HL-60 (cell line): ENCODE measurements around the gene UHRF2.

Source experiments
- DNase-seq, 2 experiments: peaks; one replicate each; pipeline ENCODE4 v3.0.0-alpha.2; 2010 to 2020; ENCODE audit warnings: low read depth in 1 of 2, low spot score in 1 of 2
- H3K27ac ChIP-seq: fragments of 250-450 bp; sonication (Bioruptor Pico); replicated peaks from 2 replicates; pipeline ENCODE4 v1.5.1; 2020; ENCODE audit warnings: mild to moderate bottlenecking, moderate library complexity
- H3K27me3 ChIP-seq: fragments of 250-450 bp; sonication (Bioruptor Pico); 2 replicates; pipeline ENCODE4 v1.5.1; 2021; ENCODE audit warnings: mild to moderate bottlenecking, moderate library complexity; ENCODE audit not compliant: insufficient read depth, poor library complexity, severe bottlenecking
- H3K4me3 ChIP-seq: replicated peaks from 2 replicates; pipeline ENCODE4 v1.5.1; 2011; ENCODE audit warnings: mild to moderate bottlenecking, control low read depth, low read length; ENCODE audit not compliant: insufficient read depth
- GABPA ChIP-seq: IDR thresholded peaks from 2 replicates; pipeline ENCODE4 v1.6.1; 2012; ENCODE audit warnings: low read depth
- POLR2AphosphoS5 ChIP-seq: IDR thresholded peaks from 2 replicates; pipeline ENCODE4 v1.6.1; 2012; ENCODE audit warnings: low read depth
- SPI1 ChIP-seq: IDR thresholded peaks from 2 replicates; pipeline ENCODE4 v1.6.1; 2012; ENCODE audit warnings: low read depth, mild to moderate bottlenecking, borderline replicate concordance
- TF ChIP-seq, protein P1 (sequence below): IDR thresholded peaks from one replicate; pipeline ENCODE4 v1.5.1; 2011; ENCODE audit warnings: low read length, control low read depth, inconsistent platforms; ENCODE audit not compliant: insufficient read depth
- TF ChIP-seq, protein P2 (sequence below): IDR thresholded peaks from 2 replicates; pipeline ENCODE4 v1.6.1; 2012; ENCODE audit warnings: low read depth; ENCODE audit not compliant: insufficient replicate concordance

The UHRF2 gene

DNA sequence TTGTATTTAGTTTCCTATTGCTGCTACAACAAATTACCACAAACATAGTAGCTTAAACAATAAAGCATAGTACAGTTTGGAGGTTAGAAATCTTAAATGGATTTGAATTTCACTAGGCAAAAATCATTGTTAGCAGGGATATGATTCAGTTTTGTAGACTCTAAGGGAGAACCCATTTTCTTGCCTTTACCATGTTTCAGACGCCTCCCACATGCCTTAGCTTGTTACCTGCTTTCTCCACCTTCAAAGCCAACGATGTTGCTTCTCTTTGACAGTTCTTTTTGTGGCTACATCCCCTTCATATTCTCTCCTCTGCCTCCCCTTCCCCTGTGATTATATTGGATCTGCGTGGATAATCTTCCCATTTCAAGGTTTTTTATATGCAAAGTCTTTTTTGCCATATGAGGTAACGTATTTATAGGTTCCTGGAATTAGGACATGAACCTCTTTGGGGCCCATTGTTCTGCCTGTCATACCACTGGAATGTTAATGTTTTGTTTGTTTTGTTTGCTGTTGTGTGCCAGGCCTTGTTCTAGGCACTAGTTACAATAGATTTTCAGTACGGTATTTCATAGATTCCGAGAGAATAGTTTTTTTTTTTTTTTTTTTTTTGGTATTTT is 54.1 kb downstream of the UHRF2 start:
- no peaks in the 10 kb centered on the region for H3K27me3 ChIP-seq
- H3K27ac ChIP-seq: no peak overlapping the region
- TF ChIP-seq, protein P1, sequence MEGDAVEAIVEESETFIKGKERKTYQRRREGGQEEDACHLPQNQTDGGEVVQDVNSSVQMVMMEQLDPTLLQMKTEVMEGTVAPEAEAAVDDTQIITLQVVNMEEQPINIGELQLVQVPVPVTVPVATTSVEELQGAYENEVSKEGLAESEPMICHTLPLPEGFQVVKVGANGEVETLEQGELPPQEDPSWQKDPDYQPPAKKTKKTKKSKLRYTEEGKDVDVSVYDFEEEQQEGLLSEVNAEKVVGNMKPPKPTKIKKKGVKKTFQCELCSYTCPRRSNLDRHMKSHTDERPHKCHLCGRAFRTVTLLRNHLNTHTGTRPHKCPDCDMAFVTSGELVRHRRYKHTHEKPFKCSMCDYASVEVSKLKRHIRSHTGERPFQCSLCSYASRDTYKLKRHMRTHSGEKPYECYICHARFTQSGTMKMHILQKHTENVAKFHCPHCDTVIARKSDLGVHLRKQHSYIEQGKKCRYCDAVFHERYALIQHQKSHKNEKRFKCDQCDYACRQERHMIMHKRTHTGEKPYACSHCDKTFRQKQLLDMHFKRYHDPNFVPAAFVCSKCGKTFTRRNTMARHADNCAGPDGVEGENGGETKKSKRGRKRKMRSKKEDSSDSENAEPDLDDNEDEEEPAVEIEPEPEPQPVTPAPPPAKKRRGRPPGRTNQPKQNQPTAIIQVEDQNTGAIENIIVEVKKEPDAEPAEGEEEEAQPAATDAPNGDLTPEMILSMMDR: no peak
- TF ChIP-seq POLR2AphosphoS5 (no peak), SPI1 (no peak), GABPA (no peak)
- TF ChIP-seq, protein P2, sequence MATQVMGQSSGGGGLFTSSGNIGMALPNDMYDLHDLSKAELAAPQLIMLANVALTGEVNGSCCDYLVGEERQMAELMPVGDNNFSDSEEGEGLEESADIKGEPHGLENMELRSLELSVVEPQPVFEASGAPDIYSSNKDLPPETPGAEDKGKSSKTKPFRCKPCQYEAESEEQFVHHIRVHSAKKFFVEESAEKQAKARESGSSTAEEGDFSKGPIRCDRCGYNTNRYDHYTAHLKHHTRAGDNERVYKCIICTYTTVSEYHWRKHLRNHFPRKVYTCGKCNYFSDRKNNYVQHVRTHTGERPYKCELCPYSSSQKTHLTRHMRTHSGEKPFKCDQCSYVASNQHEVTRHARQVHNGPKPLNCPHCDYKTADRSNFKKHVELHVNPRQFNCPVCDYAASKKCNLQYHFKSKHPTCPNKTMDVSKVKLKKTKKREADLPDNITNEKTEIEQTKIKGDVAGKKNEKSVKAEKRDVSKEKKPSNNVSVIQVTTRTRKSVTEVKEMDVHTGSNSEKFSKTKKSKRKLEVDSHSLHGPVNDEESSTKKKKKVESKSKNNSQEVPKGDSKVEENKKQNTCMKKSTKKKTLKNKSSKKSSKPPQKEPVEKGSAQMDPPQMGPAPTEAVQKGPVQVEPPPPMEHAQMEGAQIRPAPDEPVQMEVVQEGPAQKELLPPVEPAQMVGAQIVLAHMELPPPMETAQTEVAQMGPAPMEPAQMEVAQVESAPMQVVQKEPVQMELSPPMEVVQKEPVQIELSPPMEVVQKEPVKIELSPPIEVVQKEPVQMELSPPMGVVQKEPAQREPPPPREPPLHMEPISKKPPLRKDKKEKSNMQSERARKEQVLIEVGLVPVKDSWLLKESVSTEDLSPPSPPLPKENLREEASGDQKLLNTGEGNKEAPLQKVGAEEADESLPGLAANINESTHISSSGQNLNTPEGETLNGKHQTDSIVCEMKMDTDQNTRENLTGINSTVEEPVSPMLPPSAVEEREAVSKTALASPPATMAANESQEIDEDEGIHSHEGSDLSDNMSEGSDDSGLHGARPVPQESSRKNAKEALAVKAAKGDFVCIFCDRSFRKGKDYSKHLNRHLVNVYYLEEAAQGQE: no peak
- no peak overlapping the region for H3K4me3 ChIP-seq
- DNase-seq: no peak

DNA sequence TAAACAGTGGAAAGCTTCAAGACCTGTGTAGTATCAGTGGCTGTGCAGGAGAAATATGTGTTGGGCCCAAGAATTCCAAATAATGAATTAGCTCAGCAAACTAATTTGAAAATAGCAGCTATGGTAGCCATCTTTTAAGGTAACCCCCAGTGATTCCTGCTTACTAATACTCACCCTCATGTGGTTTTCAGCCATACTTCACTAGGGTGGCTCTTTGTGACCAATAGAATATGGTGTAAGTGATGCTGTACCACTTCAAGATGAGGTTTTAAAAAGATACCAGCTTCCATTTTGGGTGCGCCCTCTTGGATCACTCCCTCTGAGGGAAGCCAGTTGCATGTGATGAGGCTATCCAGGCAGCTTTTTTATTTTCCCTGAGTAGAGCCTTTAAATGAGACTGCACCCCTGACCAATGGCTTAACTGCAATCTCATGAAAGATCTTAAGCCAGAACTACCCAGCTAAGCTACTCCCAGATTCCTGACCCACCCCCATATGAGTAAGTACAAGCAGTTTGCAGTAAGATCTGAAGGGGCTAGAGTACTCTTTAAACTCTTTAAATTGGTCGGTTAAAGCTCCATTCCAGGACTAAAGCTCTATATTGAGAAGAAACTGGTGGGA is 58.3 kb downstream of the UHRF2 start:
- no peak overlapping the region for H3K4me3 ChIP-seq
- TF ChIP-seq POLR2AphosphoS5 (no peak), SPI1 (no peak), GABPA (no peak)
- TF ChIP-seq, protein P2: no peak
- TF ChIP-seq, protein P1: no peak
- no peak overlapping the region for H3K27ac ChIP-seq
- H3K27me3 ChIP-seq: no peaks in the 10 kb centered on the region
- DNase-seq: no peak

DNA sequence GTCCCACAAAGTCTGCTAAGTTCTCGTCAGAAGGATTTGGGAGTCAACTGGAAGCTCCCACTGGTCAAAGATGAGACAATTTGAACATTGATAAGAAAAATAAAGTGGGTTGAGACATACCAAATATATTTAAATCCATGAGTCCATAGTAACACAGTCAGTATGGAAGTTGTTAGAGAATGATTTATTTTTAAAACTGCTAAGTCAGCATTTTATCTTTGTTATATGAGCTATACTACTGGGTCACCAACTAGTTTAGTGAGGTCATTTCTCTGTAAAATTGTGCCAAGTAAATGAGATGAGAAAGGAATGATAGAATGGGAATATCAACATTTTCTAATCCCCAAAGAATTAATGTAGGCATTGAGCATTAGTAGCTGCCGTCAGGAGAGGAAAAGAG is 60.2 kb downstream of the UHRF2 start:
- Histone ChIP-seq H3K4me3 (no peak overlapping the region), H3K27ac (no peak overlapping the region), H3K27me3 (no peaks in the 10 kb centered on the region)
- TF ChIP-seq SPI1 (no peak), GABPA (no peak), POLR2AphosphoS5 (no peak)
- TF ChIP-seq, protein P1: no peak
- TF ChIP-seq, protein P2: no peak
- DNase-seq: no peak
